NCI-H345 treated with DMSO at 0.1 percent for 48 hours (cell line): Measurements from ENCODE around the gene PARG.
A peak's percentile ranks its signal among the peaks of the same experiment; 100 is the strongest.
"Not testable (repeated sequence)": the region's sequence is repeated elsewhere in the genome, so short reads cannot be mapped to it uniquely, and the experiment has no call there.

Experiments
- DNase-seq: peaks from one replicate; lab custom pipeline; 2025; ENCODE audit not compliant: unreplicated experiment; lab: John Stamatoyannopoulos, UW

PARG gene

GRCh38 chr10:49941447-49942338, at the start of gene PARG, which contains the start of gene TIMM23B:
TSS of gene PARG (minus strand) at chr10:49942027. CDS start at chr10:49941725, 302 bp downstream.
TSS of gene TIMM23B (plus strand) at chr10:49942053. CDS start at chr10:49942195, 142 bp downstream.
- DNase-seq, result peak; percentile 15

- DNase-seq, result not testable (repeated sequence)
These were observed 46.5 kb upstream of the PARG start, which contains the start of gene AGAP6 for GRCh38 chr10:49988376-49988775. TSS of gene AGAP6 (plus strand) at chr10:49988406. CDS start at chr10:49988716, 310 bp downstream.

- DNase-seq, result not testable (repeated sequence)
These were observed 45.4 kb upstream of the PARG start for GRCh38 chr10:49987207-49987606.

DNA sequence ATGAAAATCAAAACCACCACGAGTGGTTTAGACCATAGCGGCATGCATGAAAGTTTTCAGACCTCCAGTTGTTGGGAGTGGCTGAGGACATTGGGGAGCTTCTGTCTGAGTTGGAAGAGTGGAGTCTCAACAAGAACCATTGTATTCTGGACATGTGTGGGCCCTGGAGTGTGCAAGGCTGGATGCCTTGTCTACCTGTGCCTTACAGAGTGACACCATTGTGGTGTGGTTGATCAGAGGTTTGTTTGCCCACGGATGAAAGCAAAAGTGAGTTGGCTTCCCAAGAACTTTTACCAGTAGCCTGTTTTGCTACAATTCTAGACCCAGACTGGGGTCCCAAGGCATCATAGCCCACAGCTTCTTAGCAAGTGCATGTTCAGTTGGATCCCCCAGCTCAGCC, 35.9 kb upstream of the PARG start:
- DNase-seq, result not testable (repeated sequence)

DNA sequence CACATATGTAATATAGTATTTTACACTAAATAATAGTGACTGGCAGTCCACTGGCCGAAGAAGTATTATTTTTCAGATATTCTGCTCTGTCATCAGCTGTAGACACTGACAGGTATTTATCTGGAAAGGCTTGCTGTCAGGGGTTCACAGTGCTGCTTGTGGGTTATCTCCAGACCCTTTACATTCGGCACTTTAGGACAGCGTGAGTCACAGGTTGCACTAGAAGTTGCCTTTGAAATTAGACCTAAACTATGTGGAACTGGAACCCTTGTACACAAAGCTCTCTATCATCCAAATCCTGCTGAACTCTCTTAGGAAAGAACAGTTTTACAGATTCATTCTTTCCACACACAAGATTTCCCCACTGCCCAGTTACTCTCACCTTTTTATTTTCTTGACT, 30.3 kb upstream of the PARG start:
- DNase-seq, result not testable (repeated sequence)

GRCh38 chr10:49971466-49971865, 29.6 kb upstream of the PARG start:
- not testable (repeated sequence) for DNase-seq

DNA sequence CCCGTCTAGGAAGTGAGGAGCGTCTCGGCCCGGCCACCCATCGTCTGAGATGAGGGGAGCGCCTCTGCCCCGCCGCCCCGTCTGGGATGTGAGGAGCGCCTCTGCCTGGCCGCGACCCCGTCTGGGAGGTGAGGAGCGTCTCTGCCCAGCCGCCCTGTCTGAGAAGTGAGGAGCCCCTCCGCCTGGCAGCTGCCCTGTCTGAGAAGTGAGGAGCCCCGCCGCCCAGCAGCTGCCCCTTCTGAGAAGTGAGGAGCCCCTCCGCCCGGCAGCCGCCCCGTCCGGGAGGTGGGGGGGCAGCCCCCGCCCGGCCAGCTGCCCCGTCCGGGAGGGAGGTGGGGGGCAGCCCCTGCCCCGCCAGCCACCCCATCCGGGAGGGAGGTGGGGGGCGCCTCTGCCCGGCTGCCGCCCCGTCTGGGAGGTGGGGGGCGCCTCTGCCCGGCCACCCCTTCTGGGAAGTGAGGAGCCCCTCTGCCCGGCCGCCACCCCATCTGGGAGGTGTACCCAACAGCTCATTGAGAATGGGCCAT, 28.6 kb upstream of the PARG start:
- not testable (repeated sequence) for DNase-seq

- DNase-seq, result not testable (repeated sequence)
These were observed 11.3 kb upstream of the PARG start for GRCh38 chr10:49953122-49953521.

GRCh38 chr10:49952006-49952405, 10.2 kb upstream of the PARG start:
- DNase-seq, result not testable (repeated sequence)

- DNase-seq, result not testable (repeated sequence)
These were observed 6.9 kb upstream of the PARG start for GRCh38 chr10:49948737-49949136.

DNA sequence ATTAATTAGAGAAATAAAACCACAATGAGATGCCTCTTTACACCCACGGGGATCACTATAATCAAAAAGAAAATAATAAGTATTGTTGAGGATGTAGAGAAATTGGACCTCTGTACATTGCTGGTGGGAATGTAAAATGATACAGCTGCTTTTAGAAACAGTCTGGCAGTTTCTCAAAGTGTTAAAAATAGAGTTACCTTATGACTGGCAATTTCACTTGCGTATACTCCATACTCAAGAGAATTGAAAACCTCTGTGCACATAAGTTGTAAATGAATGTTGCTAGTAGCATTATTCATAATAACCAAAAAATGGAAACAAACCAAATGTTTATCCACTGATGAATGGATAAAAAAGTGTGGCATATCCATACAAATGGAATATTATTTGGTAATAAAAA, 6.3 kb upstream of the PARG start:
- DNase-seq, result not testable (repeated sequence)

- not testable (repeated sequence) for DNase-seq
These were observed 1.8 kb upstream of the PARG start for GRCh38 chr10:49943607-49944006.

- DNase-seq, result not testable (repeated sequence)
These were observed 495 bp upstream of the PARG start for GRCh38 chr10:49942339-49942705.

DNA sequence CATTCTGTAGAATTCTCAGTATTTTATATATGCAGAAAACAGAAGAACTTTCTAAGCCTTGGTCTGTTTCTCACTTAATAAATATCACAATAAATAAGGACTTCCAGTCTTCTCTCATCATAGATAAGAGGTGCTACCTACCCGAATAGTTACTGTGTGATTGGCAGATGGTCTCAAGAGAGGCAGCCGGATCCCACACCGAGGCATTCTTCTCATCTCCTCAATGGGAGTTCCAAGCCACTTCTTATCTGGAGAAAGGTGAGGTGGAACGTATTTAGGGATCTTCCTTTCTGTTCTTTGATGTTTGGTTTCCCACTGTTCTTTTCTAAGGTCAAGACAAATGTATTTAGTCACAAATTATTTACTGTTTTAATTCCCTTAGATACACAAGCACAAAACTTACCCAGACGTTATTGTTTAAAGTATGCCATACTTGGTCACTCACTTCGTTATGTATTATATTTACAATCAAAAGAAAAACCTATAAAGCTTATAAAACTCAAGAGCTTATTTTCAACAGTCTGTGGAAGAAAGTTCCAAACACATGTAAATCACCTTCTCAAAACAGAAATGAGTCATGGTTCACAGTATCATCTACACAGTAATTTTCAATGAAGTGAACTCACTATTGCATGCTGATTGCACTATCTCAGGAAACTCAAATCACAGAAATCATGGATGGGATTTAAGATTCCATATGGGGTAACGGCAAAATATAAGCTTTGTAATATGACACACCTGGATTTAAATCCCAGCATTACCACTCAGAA, 9.7 kb downstream of the PARG start:
- DNase-seq, result not testable (repeated sequence)

GRCh38 chr10:49931276-49931675, 10.6 kb downstream of the PARG start:
- not testable (repeated sequence) for DNase-seq

DNA sequence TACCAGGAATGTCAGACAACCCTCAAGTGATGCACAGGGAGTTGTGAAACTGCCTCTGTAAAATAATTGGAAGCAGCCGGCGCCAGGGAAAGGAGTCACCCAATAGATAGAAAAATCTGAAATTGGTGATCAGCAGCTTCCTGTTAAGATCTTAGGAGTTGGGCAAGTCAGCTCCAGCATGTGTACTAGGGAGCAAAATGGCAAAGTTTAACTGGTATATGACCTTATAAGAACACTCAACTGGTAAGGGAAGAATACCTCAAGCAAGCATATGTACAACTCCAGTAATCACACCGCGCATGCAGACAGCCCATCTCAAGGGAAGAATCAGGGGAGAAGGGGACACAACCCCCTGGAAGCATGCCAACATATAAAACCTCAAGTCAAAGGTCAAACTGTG, 18.3 kb downstream of the PARG start:
- DNase-seq, result not testable (repeated sequence)

GRCh38 chr10:49922041-49922440, 19.8 kb downstream of the PARG start:
- DNase-seq, result not testable (repeated sequence)

DNA sequence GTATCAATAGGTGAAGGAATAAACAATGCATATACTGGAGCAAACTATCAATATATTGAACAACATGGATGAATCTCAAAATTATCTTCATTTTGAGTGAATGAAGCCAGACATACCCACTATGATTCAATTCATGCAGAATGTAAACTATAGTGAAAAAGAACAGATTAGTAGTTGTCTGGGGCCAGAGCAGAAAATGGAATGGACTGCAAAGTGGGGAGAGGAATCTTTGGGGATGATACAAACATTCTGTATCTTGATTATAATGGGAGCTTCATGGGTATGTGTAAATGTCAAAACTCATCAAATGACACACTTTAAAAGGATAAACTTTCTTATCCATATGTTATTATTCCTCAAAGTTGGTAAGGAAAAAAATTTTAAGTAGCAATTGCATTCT, 23.9 kb downstream of the PARG start:
- DNase-seq, result not testable (repeated sequence)

GRCh38 chr10:49916451-49916850, 25.4 kb downstream of the PARG start:
- DNase-seq, result not testable (repeated sequence)

DNA sequence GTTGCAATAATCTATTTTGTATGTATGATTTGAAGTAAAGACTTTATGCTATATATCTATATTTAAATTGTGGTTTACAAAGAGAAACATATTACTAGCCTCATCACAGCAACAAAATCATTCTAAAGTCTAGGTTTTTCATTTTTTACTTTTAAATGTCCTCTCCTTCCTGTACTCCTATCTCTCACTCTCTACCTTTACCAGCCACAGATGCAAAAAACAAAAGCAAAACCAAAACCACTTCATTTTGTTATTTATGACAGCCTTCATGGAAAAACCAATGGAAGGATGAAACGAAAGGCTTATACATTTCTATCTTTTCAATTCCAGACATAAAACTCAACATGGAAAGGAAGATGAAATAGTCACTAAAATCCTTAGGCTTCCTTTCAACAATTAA, 31.5 kb downstream of the PARG start:
- not testable (repeated sequence) for DNase-seq
